Stimulated activated CD4-positive, alpha-beta T cell treated with anti-CD3 and anti-CD28 coated beads, Interleukin-4, amount 100 ng/mL, for 1 hour (primary cell): ENCODE measurements around the gene PICALM.

Source experiments
- DNase-seq: peaks from one replicate; pipeline ENCODE4 v3.0.0-alpha.2; 2020

Gene PICALM

GRCh38 chr11:86043765-86044503, 24.9 kb downstream of the PICALM start:
- DNase-seq: no peak

DNA sequence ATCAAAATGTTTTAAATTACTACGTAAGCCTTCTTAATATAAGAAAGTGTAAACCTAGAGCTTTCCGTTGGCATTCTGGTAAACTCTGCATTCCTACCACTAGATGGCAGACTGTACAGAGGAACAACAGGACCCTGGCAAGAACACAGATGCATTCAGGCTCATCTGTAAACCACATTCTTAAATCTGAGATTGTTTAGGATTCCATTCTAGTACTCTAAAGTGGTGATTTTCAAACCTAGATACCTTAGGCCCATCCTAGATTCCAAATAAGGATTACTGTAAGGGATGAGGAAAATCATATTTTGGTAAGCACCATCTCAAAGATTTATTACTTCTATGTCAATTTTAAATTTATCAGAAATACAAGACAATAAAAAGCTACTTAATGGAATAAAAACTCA, 26.9 kb downstream of the PICALM start:
- DNase-seq: no peak

- DNase-seq: no peak
Observed at GRCh38 chr11:86040919-86041850, 27.7 kb downstream of the PICALM start.

- no peak for DNase-seq
Observed at GRCh38 chr11:86039094-86039493, 29.8 kb downstream of the PICALM start.

- DNase-seq: no peak
Observed at GRCh38 chr11:86037743-86038142, 31.1 kb downstream of the PICALM start.

- no peak for DNase-seq
Observed at GRCh38 chr11:86035920-86036319, 33.0 kb downstream of the PICALM start.

- DNase-seq: no peak
Observed at GRCh38 chr11:86035164-86035563, 33.7 kb downstream of the PICALM start.

DNA sequence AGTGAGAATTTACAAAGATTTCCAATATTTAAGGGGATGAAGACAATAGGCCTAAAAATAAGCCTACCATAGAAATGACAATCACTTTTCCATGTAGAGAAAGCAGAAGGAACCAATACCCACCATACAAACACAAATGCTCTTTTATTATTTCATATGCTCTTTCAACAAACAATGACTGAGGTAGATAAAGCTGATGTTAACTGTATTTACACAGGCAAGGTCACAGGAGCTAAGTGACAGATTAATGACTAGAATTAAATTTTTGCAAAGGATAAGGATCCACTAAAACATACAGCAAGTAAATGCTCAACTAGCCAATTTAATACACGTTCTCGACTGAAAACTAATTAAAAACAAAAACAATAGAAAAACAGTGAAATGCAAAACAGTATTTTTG, 34.2 kb downstream of the PICALM start:
- DNase-seq: no peak

GRCh38 chr11:86021377-86021776, 47.5 kb downstream of the PICALM start:
- DNase-seq: no peak

- DNase-seq: no peak
Observed at GRCh38 chr11:86018249-86018648, 50.6 kb downstream of the PICALM start.

- no peak for DNase-seq
Observed at GRCh38 chr11:86016451-86016850, 52.4 kb downstream of the PICALM start.

DNA sequence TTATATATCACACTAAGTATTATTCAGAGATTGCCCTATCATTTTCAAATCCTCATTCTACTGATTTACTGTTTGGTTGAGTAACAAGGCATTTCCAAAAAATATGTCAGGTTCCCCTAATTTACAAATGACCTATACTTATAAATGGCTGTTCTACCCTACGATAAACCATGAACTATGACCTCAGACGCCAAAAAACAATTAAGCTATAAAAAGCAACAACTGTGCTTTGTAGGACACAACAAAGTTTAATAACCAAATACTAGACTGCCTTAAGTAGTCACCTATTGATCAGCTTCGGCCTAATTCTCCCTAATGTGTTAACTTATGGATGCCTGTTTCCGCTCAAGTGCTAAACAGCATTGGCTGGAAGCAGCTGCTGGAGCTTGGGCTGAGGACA, 53.2 kb downstream of the PICALM start:
- no peak for DNase-seq

- no peak for DNase-seq
Observed at GRCh38 chr11:86014221-86014620, 54.7 kb downstream of the PICALM start.

GRCh38 chr11:86013713-86014112, 55.2 kb downstream of the PICALM start:
- no peak for DNase-seq

- DNase-seq: no peak
Observed at GRCh38 chr11:86011175-86011574, 57.7 kb downstream of the PICALM start.

DNA sequence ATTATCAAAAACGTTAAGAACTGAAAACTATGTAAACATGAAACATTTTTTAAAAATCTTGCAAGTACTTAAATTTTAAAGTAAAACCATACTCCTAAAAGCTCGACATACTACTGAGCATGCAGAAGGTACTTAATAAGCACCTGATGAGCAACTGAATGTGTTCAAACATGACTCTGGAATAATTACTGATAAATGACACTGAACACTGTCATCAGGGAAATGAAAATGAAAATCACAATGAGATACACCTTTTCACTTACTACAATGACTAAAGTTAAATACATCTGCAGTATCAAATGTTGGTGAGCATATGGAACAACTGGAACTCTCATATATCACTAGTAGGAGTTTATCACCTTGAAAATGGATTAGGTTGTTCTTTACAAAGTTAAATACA, 65.2 kb downstream of the PICALM start:
- DNase-seq: no peak

DNA sequence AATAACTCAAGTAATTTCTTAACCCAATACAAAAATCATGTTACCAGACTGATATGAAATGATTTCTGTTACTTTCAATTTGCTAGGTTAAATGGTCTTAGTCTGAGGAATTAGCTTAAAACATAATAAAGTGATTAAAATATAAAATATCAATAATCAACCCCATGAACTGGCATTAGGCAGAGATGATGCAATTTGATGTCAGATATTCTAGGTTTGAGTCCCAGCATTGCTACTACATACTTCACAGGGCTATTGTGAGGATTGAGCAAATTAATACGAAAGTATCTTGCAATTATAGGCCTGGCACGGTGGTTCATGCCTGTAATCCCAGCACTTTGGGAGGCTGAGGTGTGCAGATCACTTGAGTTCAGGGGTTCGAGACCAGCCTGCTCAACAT, 66.5 kb downstream of the PICALM start:
- no peak for DNase-seq

- DNase-seq: no peak
Observed at GRCh38 chr11:85991508-85991907, 77.4 kb downstream of the PICALM start.

- DNase-seq: no peak
Observed at GRCh38 chr11:85989746-85990145, 79.1 kb downstream of the PICALM start.

DNA sequence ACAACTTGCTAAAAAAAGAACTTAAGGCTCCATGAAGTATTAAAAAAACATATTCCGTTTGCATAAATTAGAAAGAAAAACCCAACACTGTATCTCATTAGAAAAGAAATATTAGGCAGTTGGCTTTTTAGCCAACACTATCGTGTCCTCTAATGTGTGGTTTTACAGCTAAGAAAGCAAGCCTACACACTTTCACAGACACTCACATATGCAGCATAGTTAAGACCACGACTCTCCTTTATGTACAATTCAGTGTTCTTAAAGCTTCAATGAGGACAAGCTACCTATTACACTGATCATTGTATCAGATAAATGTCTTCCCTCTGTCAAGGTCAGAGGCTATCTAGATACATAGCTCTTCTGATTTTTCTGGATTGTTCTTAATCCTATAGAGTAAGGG, 80.1 kb downstream of the PICALM start:
- DNase-seq: no peak

- no peak for DNase-seq
Observed at GRCh38 chr11:85977751-85978160, 91.1 kb downstream of the PICALM start.

GRCh38 chr11:85976525-85976924, 92.4 kb downstream of the PICALM start:
- DNase-seq: no peak

- no peak for DNase-seq
Observed at GRCh38 chr11:85974122-85974521, 94.8 kb downstream of the PICALM start.

DNA sequence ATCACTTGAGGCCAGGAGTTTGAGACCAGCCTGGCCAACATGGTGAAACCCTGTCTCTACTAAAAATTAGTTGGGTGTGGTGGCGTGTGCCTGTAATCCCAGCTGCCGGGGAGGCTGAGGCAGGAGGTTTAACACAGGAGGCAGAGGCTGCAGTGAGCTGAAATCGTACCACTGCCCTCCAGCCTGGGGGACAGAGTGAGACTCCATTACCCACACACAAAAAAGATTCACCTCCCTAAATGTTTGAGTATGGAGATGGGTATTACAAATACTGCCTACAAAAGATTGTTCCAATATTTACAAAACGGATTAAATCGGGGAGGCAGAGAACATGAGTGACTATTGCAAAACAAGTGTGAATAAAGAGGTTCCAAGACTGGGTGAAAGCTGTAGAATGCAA, 98.3 kb downstream of the PICALM start:
- DNase-seq: no peak
